ENCODE results near the gene GATA5. TPM values are rescaled to one million over a fixed set of nuclear protein-coding genes. Genes with fewer than 3 reads are reported as not detected.

GATA5 gene
- total and polyA plus RNA-seq, 10 of the 15 experiments (the other 5 are each of a cell fraction or from before 2014, with no cell fraction given): not detected

DNA sequence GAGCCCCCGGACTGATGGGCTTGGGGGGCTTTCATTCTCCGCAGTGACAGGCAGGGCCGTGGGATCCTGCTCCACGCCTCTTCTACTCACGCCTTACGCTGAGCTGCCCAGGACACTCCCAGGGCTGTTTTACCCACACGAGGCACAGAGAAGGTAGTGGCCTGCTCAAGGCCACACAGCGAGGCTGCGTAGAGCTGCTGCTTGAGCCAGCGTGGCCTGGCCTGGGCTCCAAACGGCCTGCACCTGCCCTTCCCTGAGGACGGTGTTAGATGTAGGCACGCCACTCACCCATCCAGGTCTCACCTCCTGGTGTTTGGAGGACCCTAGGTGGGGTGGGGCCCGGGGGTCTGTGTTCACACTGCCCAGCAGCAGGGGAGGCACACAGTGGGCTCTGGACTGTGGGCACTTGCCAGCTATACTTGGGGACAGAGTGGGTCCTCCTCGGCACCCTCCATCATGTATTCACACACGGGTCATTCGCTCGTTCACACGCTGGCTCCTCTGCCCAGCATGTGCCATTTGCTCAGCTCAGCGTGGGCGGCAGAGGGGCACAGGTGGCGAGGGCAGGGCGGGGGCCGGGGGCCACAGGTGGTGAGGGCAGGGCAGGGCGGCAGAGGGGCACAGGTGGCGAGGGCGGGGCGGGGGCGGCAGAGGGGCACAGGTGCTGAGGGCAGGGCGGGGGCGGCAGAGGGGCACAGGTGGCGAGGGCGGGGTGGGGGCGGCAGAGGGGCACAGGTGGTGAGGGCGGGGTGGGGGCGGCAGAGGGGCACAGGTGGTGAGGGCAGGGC is 30.0 kb downstream of the GATA5 start:
- no peak overlapping the region for H2AFZ ChIP-seq (ENCODE audit: control insufficient read depth, low read depth, low read length)
- no peaks in the 10 kb centered on the region for H3K79me2 ChIP-seq (ENCODE audit: control insufficient read depth, insufficient read depth, low read length)
- no peak overlapping the region for H3K4me3 ChIP-seq
- BruUV-seq (replicated peaks): no TSS peak
- no peak overlapping the region for H3K27ac ChIP-seq (ENCODE audit: control insufficient read depth, insufficient read depth)
- 52% methylated on average over 19 of the region's 36 CpGs for WGBS (ENCODE audit: insufficient coverage, insufficient replicate concordance, low lambda C conversion rate, missing lambda C conversion rate)
- ChIA-PET RAD21 (ENCODE audit: unreplicated experiment) (no interaction called here), SMC1A (ENCODE audit: uncharacterized antibody, unreplicated experiment) (no interaction called here), POLR2A (no interaction called here), CTCF (no interaction called here)
- H3K4me2 ChIP-seq (ENCODE audit: control insufficient read depth, insufficient read depth): no peak overlapping the region
- peaks cover 0 to 4% of the 10 kb centered on the region in 2 experiments; a peak in 2 of 4 replicates for H3K27me3 ChIP-seq (replicated peaks in 1 of 2; ENCODE audit: control insufficient read depth in 2 of 2, insufficient read depth in 2 of 2, low read length in 1 of 2)
- no peak for TF ChIP-seq PAX8 (IDR thresholded peaks at IDR 0.05)
- no peak overlapping the region for H3K9ac ChIP-seq (ENCODE audit: control insufficient read depth, insufficient read depth, low read length)
- no peaks in the 10 kb centered on the region for H3K4me1 ChIP-seq (ENCODE audit: control insufficient read depth, insufficient read depth, low read length)
- no peak for ATAC-seq
- no peak for DNase-seq (ENCODE audit: low read depth, low spot score)
- FAIRE-seq: no peak
- intact Hi-C loops (cut with micrococcal nuclease; ENCODE audit: unreplicated experiment) (no loop called here), in situ Hi-C loops (cut with MboI) (no loop called here)
- no peaks in the 10 kb centered on the region for H4K20me1 ChIP-seq (ENCODE audit: control insufficient read depth, insufficient read depth)
- H3K9me3 ChIP-seq (replicated peaks; ENCODE audit: control insufficient read depth, insufficient read depth, low read length): no peaks in the 10 kb centered on the region
- H3K36me3 ChIP-seq (ENCODE audit: control insufficient read depth in 2 of 2, insufficient read depth in 2 of 2, low read length in 1 of 2): no peaks in the 10 kb centered on the region

DNA sequence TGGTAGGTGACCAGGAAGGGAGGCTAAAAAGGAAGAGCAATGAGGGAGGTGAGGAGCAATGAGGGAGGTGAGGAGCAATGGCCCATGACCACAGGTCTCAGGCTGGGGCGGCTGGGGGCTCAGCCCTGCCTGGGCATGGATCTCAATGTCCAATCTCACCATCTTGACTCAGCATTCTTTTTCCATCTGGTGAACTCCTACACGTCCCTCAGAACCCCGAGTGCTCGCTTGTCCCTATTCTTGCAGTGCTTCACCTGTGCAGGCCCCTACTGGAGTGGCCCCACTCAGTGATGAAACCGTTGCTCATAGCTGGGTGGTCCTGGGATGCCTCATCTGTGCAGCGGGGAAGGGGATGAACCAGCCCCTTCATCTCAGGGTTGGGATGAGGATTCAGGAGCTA is 31.5 kb downstream of the GATA5 start:
- WGBS (ENCODE audit: insufficient coverage, insufficient replicate concordance, low lambda C conversion rate, missing lambda C conversion rate): 36% methylated on average over 6 of the region's 6 CpGs
- no peak for FAIRE-seq
- CTCF ChIA-PET: no interaction called here

More for the DNA sequence above, 31.5 kb downstream of the GATA5 start:
- no peaks in the 10 kb centered on the region for H3K36me3 ChIP-seq (ENCODE audit: control insufficient read depth in 2 of 2, insufficient read depth in 2 of 2, low read length in 1 of 2)
- H4K20me1 ChIP-seq (ENCODE audit: control insufficient read depth, insufficient read depth): no peaks in the 10 kb centered on the region
- no peaks in the 10 kb centered on the region for H3K79me2 ChIP-seq (ENCODE audit: control insufficient read depth, insufficient read depth, low read length)
- in situ Hi-C loops (cut with MboI): no loop called here
- no TSS peak for BruUV-seq (replicated peaks)
- DNase-seq (ENCODE audit: low read depth, low spot score): no peak
- no peak overlapping the region for H3K9ac ChIP-seq (ENCODE audit: control insufficient read depth, insufficient read depth, low read length)
- no peak overlapping the region for H3K27ac ChIP-seq (ENCODE audit: control insufficient read depth, insufficient read depth)
- SMC1A ChIA-PET (ENCODE audit: uncharacterized antibody, unreplicated experiment): no interaction called here
- ATAC-seq: no peak
- no peaks in the 10 kb centered on the region for H3K4me1 ChIP-seq (ENCODE audit: control insufficient read depth, insufficient read depth, low read length)
- H2AFZ ChIP-seq (ENCODE audit: control insufficient read depth, low read depth, low read length): no peak overlapping the region
- peaks cover 0 to 4% of the 10 kb centered on the region in 2 experiments; a peak in 2 of 4 replicates for H3K27me3 ChIP-seq (replicated peaks in 1 of 2; ENCODE audit: control insufficient read depth in 2 of 2, insufficient read depth in 2 of 2, low read length in 1 of 2)
- POLR2A ChIA-PET: no interaction called here
- intact Hi-C loops (cut with micrococcal nuclease; ENCODE audit: unreplicated experiment): no loop called here
- no peaks in the 10 kb centered on the region for H3K9me3 ChIP-seq (replicated peaks; ENCODE audit: control insufficient read depth, insufficient read depth, low read length)
- RAD21 ChIA-PET (ENCODE audit: unreplicated experiment): no interaction called here
- H3K4me2 ChIP-seq (ENCODE audit: control insufficient read depth, insufficient read depth): no peak overlapping the region
- no peak overlapping the region for H3K4me3 ChIP-seq
- no peak for TF ChIP-seq CBX5 (IDR thresholded peaks at IDR 0.05; ENCODE audit: low read depth)
- TF ChIP-seq, protein P1, sequence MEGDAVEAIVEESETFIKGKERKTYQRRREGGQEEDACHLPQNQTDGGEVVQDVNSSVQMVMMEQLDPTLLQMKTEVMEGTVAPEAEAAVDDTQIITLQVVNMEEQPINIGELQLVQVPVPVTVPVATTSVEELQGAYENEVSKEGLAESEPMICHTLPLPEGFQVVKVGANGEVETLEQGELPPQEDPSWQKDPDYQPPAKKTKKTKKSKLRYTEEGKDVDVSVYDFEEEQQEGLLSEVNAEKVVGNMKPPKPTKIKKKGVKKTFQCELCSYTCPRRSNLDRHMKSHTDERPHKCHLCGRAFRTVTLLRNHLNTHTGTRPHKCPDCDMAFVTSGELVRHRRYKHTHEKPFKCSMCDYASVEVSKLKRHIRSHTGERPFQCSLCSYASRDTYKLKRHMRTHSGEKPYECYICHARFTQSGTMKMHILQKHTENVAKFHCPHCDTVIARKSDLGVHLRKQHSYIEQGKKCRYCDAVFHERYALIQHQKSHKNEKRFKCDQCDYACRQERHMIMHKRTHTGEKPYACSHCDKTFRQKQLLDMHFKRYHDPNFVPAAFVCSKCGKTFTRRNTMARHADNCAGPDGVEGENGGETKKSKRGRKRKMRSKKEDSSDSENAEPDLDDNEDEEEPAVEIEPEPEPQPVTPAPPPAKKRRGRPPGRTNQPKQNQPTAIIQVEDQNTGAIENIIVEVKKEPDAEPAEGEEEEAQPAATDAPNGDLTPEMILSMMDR (IDR thresholded peaks at IDR 0.05 in 2 of 3, conservative IDR thresholded peaks at IDR 0.05 in 1 of 3; ENCODE audit: control insufficient read depth in 2 of 3, extremely low read depth in 1 of 3, insufficient read depth in 1 of 3, low read depth in 3 of 3, low read length in 3 of 3): no peak
- TF ChIP-seq NFYA (IDR thresholded peaks at IDR 0.05; ENCODE audit: borderline replicate concordance, low read depth, low read length): no peak
- no peak for TF ChIP-seq SRF (IDR thresholded peaks at IDR 0.05; ENCODE audit: low read depth in 2 of 2, low read length in 2 of 2)
- TF ChIP-seq FOXM1 (IDR thresholded peaks at IDR 0.05; ENCODE audit: low read depth, low read length): no peak
- TF ChIP-seq ZNF274 (IDR thresholded peaks at IDR 0.05; ENCODE audit: insufficient read depth, insufficient read length): no peak
- TF ChIP-seq, protein P2, sequence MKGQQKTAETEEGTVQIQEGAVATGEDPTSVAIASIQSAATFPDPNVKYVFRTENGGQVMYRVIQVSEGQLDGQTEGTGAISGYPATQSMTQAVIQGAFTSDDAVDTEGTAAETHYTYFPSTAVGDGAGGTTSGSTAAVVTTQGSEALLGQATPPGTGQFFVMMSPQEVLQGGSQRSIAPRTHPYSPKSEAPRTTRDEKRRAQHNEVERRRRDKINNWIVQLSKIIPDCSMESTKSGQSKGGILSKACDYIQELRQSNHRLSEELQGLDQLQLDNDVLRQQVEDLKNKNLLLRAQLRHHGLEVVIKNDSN (IDR thresholded peaks at IDR 0.05; ENCODE audit: borderline replicate concordance, extremely low read length, insufficient read depth, low read depth, low read length): no peak
- no peak for TF ChIP-seq JUND (IDR thresholded peaks at IDR 0.05; ENCODE audit: low read depth, low read length)
- no peak for TF ChIP-seq CBX3 (IDR thresholded peaks at IDR 0.05; ENCODE audit: borderline replicate concordance, low read depth)
